Glutamatergic neuron (in vitro differentiated cells): ENCODE data around the gene BCL2. TPM values are rescaled to one million over a fixed set of nuclear protein-coding genes. Genes with fewer than 3 reads are reported as not detected.
A peak's percentile ranks its signal among the peaks of the same experiment; 100 is the strongest.

Experiments
- DNase-seq: peaks from one replicate; pipeline ENCODE4 v3.0.0; 2022
- H3K27ac Mint-ChIP-seq: one replicate; pipeline ENCODE4 v1.8.0; 2020; ENCODE audit warnings: mild to moderate bottlenecking, mixed read lengths, inconsistent platforms; ENCODE audit not compliant: unreplicated experiment
- H3K27me3 Mint-ChIP-seq: one replicate; pipeline ENCODE4 v1.8.0; 2020; ENCODE audit warnings: mild to moderate bottlenecking, moderate library complexity, mixed read lengths, inconsistent platforms; ENCODE audit not compliant: unreplicated experiment
- H3K36me3 Mint-ChIP-seq: one replicate; pipeline ENCODE4 v1.8.0; 2020; ENCODE audit warnings: mild to moderate bottlenecking, mixed read lengths, inconsistent platforms; ENCODE audit not compliant: unreplicated experiment
- H3K4me1 Mint-ChIP-seq: one replicate; pipeline ENCODE4 v1.8.0; 2020; ENCODE audit warnings: mild to moderate bottlenecking, low read depth, mixed read lengths, inconsistent platforms; ENCODE audit not compliant: unreplicated experiment
- H3K4me3 Mint-ChIP-seq: one replicate; pipeline ENCODE4 v1.8.0; 2020; ENCODE audit warnings: mild to moderate bottlenecking, mixed read lengths, inconsistent platforms; ENCODE audit not compliant: unreplicated experiment
- H3K9me3 Mint-ChIP-seq: one replicate; pipeline ENCODE4 v1.8.0; 2020; ENCODE audit warnings: mild to moderate bottlenecking, moderate library complexity, mixed read lengths, inconsistent platforms; ENCODE audit not compliant: unreplicated experiment
- CTCF ChIP-seq: fragments of 200-600 bp; sonication (generic); IDR thresholded peaks from one replicate; pipeline ENCODE4 v1.5.0; 2021; ENCODE audit not compliant: partially characterized antibody, unreplicated experiment
- total RNA-seq: library from RNA; stranded (reverse); fragmentation: NEBNext Ultra II Directional; extraction: Animal tissue kit (Norgen Biotek cat#: 25700); gene quantifications from one replicate; pipeline ENCODE4 v1.2.1, GENCODE V29; 2021; ENCODE audit not compliant: unreplicated experiment

BCL2 gene
- total RNA-seq, 1 donor from 2014 or later: 6.8 TPM

GRCh38 chr18:63216516-63217311 lies 102.9 kb downstream of the BCL2 start:
- Mint-ChIP-seq H3K4me3 (no peak overlapping the region), H3K4me1 (no peaks in the 10 kb centered on the region), H3K9me3 (peaks cover 3% of the 10 kb centered on the region), H3K27ac (no peak overlapping the region), H3K27me3 (peaks cover 4% of the 10 kb centered on the region), H3K36me3 (peaks cover 6% of the 10 kb centered on the region)
- no peak for DNase-seq
- no peak for TF ChIP-seq CTCF

GRCh38 chr18:63213936-63214671 lies 105.5 kb downstream of the BCL2 start:
- H3K36me3 Mint-ChIP-seq: peaks cover 5% of the 10 kb centered on the region
- no peak overlapping the region for H3K4me3 Mint-ChIP-seq
- no peaks in the 10 kb centered on the region for H3K4me1 Mint-ChIP-seq

GRCh38 chr18:63213331-63213900 lies 106.2 kb downstream of the BCL2 start:
- H3K27me3 Mint-ChIP-seq: peaks cover 4% of the 10 kb centered on the region
- H3K4me3 Mint-ChIP-seq: no peak overlapping the region
- no peaks in the 10 kb centered on the region for H3K9me3 Mint-ChIP-seq
- no peak overlapping the region for H3K27ac Mint-ChIP-seq
- no peak for TF ChIP-seq CTCF
- no peaks in the 10 kb centered on the region for H3K36me3 Mint-ChIP-seq
- no peaks in the 10 kb centered on the region for H3K4me1 Mint-ChIP-seq
- no peak for DNase-seq

More at GRCh38 chr18:63213936-63214671, 105.5 kb downstream of the BCL2 start:
- Mint-ChIP-seq H3K27me3 (peaks cover 4% of the 10 kb centered on the region), H3K9me3 (peaks cover 3% of the 10 kb centered on the region), H3K27ac (peak overlapping the region; percentile 60)
- DNase-seq: no peak
- no peak for TF ChIP-seq CTCF

GRCh38 chr18:63210521-63210920 lies 109.0 kb downstream of the BCL2 start:
- no peak overlapping the region for H3K4me3 Mint-ChIP-seq
- no peaks in the 10 kb centered on the region for H3K9me3 Mint-ChIP-seq
- H3K36me3 Mint-ChIP-seq: no peaks in the 10 kb centered on the region
- no peak overlapping the region for H3K27ac Mint-ChIP-seq
- H3K4me1 Mint-ChIP-seq: peaks cover 2% of the 10 kb centered on the region
- TF ChIP-seq CTCF: no peak
- no peak for DNase-seq
- H3K27me3 Mint-ChIP-seq: peaks cover 3% of the 10 kb centered on the region

- no peak for TF ChIP-seq CTCF
- no peak overlapping the region for H3K4me3 Mint-ChIP-seq
- H3K4me1 Mint-ChIP-seq: peaks cover 6% of the 10 kb centered on the region
- H3K36me3 Mint-ChIP-seq: no peaks in the 10 kb centered on the region
- no peaks in the 10 kb centered on the region for H3K9me3 Mint-ChIP-seq
- H3K27ac Mint-ChIP-seq: no peak overlapping the region
- H3K27me3 Mint-ChIP-seq: no peaks in the 10 kb centered on the region
- DNase-seq: no peak
Measured at GRCh38 chr18:63208676-63209075, 110.9 kb downstream of the BCL2 start.
